NCI-H345 treated with DMSO at 0.1 percent for 48 hours (cell line): ENCODE results near the gene ATG7.
"Not testable (repeated sequence)": the region's sequence is repeated elsewhere in the genome, so short reads cannot be mapped to it uniquely, and the experiment has no call there.

Source experiments
- DNase-seq: peaks from one replicate; lab custom pipeline; 2025; ENCODE audit not compliant: unreplicated experiment; lab: John Stamatoyannopoulos, UW

The ATG7 gene

DNA sequence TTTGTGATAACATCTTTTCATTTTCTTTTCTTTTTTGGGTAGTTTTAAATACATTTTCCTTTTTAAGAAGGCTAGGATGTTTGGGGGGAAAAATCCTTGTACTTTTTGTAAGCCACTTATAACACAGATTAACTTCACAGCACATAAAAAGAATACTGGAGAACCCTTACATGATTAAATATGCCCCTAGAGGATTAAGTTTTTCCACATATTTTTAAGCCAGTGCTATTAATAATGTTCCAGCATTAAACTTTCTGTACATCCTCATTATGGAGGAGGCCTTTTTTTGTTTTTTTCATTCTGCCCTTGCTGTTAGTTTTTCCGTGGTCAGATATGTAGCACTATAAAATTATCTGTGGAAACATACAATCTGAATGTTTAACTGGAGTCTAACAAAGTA, 147.9 kb downstream of the ATG7 start:
- no peak for DNase-seq

- DNase-seq = no peak
Observed at GRCh38 chr3:11422291-11422690, 150.1 kb downstream of the ATG7 start.

- no peak for DNase-seq
Observed at GRCh38 chr3:11423868-11424267, 151.7 kb downstream of the ATG7 start.

DNA sequence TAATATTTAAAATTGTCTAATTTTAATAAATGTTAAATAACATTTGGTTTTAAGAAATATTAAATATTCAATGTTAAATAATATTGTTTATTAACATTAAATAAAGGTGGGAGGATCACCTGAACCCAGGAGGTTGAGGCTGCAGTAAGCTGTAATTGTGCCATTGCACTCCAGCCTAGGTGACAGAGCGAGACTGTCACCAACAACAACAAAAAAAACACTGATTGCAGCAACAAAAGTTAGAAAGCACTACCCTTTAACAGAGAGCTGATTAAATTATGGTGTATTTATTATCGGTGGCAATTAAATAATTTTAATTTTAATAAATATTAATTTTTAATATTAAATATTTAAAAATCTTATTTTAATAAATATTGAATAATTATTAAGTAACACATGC, 152.1 kb downstream of the ATG7 start:
- DNase-seq = no peak

DNA sequence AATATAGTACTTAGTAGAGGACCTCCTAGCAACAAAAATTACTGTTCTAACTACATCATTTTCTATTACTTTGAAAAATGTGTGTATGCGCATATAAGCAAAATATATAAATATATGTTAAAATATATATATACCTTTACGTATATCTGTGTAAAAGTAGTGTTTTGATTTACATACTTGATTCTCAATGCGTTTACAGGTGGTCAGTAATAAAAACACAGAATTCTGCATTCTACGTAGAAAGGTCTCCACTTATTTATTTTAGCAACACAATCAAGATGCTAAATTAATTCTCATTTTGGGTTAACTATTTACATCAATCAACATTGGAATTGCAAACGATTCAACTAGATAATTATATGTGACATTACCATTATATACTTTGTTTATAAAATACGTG, 158.0 kb downstream of the ATG7 start:
- no peak for DNase-seq

GRCh38 chr3:11430624-11431023, 158.4 kb downstream of the ATG7 start:
- DNase-seq = no peak

DNA sequence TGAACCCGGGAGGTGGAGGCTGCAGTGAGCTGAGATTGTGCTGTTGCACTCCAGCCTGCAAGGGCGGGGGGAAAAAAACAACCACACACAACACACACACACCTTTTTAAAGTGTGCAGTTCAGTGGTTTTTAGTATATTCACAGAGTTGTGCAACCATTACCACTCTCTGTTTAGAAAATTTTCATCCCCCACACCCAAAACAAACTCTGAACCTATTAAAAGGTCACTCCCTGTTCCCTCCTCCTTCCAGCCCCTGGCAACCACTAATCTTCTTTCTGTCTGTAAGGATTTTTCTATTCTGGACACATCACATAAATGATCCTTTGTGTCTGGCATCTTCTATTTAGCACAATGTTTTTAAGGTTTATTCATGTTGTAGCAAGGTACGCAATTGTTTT, 159.1 kb downstream of the ATG7 start:
- no peak for DNase-seq

DNA sequence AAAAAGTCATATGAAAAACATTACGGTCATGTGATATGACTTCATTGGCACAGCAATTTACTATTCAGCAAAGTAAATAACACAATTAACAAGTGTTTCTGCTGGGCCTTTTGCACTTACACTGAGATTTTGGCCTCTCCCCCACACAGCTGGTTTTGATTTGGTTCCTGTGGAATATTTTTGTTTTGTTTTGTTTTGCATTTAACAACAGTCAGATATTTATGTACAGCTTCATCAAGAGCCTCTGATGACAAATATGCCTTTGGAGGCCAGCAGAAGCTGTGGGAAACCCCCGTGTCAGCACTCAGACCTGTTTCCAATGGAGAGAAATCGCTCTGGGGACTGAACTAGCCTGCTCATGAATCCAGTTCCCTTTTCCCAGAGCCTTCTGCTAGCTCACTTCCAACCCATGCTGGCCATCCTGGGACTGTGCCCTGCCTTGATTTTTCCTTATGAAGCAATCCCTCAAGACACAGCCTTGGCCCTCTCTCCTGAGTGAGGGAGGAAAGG, 161.9 kb downstream of the ATG7 start:
- no peak for DNase-seq

- no peak for DNase-seq
Observed at GRCh38 chr3:11434563-11435096, 162.4 kb downstream of the ATG7 start.

DNA sequence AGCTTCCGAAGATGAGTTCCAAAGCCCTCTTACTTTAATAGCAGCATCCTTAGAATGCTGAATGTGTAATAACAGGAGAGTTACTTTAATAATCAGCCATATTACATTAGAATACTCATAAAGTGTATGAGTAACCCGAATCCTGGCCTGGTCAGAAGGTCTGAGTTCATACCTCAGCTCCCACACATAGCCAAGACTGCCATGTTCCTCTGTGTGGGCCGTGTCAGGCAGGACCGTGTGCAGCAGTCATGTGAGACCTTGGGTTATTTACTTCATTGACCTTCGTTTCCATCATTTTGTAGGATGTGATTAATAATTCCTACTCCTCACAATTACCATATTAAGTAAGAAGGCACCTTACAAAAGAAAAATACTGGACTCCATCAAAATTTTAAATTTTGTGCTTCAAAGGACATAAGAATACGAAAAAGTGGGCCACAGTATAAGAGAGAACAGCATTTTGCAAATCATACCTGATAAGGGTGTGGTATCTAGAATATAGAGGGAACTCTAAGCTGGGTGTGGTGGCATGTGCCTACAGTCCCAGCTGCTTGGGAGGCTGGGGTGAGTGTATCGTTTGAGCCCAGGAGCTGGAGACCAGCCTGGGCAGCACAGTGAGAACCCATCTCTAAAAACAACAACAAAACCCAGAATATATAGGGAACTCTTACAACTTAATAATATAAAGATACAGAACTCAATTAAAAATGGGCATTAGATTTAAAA, 163.4 kb downstream of the ATG7 start:
- no peak for DNase-seq

DNA sequence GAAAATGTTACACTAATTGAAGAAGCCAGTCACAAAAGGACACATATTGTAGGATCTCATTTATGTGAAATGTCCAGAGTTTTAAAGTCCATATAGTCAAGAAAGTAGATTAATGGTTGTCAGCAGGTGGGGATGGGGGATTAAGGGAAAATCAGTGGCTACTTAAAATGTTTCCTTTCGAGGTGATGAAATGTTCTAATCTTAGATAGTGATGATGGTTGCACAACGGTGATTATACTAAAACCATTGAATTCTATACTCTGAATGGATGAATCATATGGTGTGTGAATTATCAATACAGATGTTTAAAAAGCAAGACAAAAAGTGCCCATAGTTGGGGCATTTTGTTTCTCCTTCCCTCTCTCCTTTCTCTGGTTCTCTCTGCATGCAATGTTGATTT, 164.6 kb downstream of the ATG7 start:
- DNase-seq = no peak

GRCh38 chr3:11437506-11437905, 165.3 kb downstream of the ATG7 start:
- DNase-seq = no peak

DNA sequence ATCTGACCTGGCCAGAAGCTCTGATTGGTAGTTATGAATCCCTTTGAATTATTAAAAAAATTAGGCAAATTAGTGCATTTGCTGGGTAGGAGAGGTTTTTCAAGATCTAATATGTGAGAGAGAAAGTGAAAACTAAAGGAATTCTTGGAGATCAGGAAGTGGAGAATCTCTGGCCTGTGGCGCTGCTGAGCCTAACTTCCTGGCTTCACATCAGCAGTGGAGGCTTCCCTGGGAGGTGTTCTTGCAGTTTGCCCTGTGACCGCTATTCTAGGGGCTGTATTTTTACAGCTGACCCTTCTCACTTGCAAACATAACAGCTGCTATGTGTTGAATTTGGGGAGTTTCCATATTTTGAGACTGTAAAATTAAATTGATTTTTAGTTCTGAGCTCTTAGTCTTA, 166.4 kb downstream of the ATG7 start:
- DNase-seq = no peak

GRCh38 chr3:11441346-11441745, 169.1 kb downstream of the ATG7 start:
- DNase-seq = not testable (repeated sequence)

GRCh38 chr3:11444404-11444803, 172.2 kb downstream of the ATG7 start:
- no peak for DNase-seq

GRCh38 chr3:11445193-11445592, 173.0 kb downstream of the ATG7 start:
- DNase-seq = not testable (repeated sequence)

DNA sequence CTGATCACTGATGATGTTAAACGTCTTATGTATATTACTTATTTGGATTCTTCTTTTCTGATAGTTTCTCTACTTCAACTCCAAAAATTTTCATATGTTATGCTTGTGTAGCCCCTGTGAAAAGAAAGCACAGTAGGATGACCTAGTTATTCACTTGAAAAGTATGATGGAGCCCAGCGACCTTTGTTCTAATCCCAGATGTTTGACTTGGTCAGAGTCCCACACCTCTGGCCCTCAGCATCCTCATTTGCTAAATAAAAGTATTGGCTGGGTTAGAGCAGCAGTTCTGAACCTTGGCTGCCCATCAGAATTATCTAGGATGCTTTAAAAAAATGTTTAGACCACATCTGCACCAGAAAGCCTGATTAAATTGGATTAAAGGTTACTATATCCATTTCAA, 173.7 kb downstream of the ATG7 start:
- DNase-seq = no peak

GRCh38 chr3:11447584-11448200, 175.5 kb downstream of the ATG7 start:
- no peak for DNase-seq

- no peak for DNase-seq
Observed at GRCh38 chr3:11450015-11450414, 177.8 kb downstream of the ATG7 start.

GRCh38 chr3:11452312-11452711, 180.1 kb downstream of the ATG7 start:
- no peak for DNase-seq

- DNase-seq = no peak
Observed at GRCh38 chr3:11452885-11453847, 181.0 kb downstream of the ATG7 start.
